ENCODE results near the gene NDUFS3.
A peak's percentile ranks its signal among the peaks of the same experiment; 100 is the strongest.

Gene NDUFS3

GRCh38 chr11:47603295-47603694, 24.4 kb downstream of the NDUFS3 start:
- TF ChIP-seq JUND (IDR thresholded peaks at IDR 0.05; ENCODE audit: low read depth): no peak
- in situ Hi-C loops (cut with HindIII; ENCODE audit: low pct_unique_long_range_greater_than_20kb, low sequenced_read_pairs): no loop called here
- DNase-seq (ENCODE audit: low read depth in 1 of 2, low spot score in 1 of 2): no peak

GRCh38 chr11:47605921-47606320, 27.0 kb downstream of the NDUFS3 start:
- no peak for DNase-seq (ENCODE audit: low read depth in 1 of 2, low spot score in 1 of 2)
- no peak for TF ChIP-seq JUND (IDR thresholded peaks at IDR 0.05; ENCODE audit: low read depth)
- in situ Hi-C loops (cut with HindIII; ENCODE audit: low pct_unique_long_range_greater_than_20kb, low sequenced_read_pairs): no loop called here

- in situ Hi-C loops (cut with HindIII; ENCODE audit: low pct_unique_long_range_greater_than_20kb, low sequenced_read_pairs): no loop called here
These were observed 27.9 kb downstream of the NDUFS3 start for GRCh38 chr11:47606731-47607130.

GRCh38 chr11:47607380-47607779, 28.5 kb downstream of the NDUFS3 start:
- TF ChIP-seq JUND (IDR thresholded peaks at IDR 0.05; ENCODE audit: low read depth): no peak
- in situ Hi-C loops (cut with HindIII; ENCODE audit: low pct_unique_long_range_greater_than_20kb, low sequenced_read_pairs): no loop called here
- no peak for DNase-seq (ENCODE audit: low read depth in 1 of 2, low spot score in 1 of 2)

More at GRCh38 chr11:47606731-47607130, 27.9 kb downstream of the NDUFS3 start:
- TF ChIP-seq JUND (IDR thresholded peaks at IDR 0.05; ENCODE audit: low read depth): no peak
- DNase-seq (ENCODE audit: low read depth in 1 of 2, low spot score in 1 of 2): no peak

- in situ Hi-C loops (cut with HindIII; ENCODE audit: low pct_unique_long_range_greater_than_20kb, low sequenced_read_pairs): no loop called here
- DNase-seq (ENCODE audit: low read depth in 1 of 2, low spot score in 1 of 2): no peak
- no peak for TF ChIP-seq JUND (IDR thresholded peaks at IDR 0.05; ENCODE audit: low read depth)
These were observed 30.8 kb downstream of the NDUFS3 start for GRCh38 chr11:47609675-47610074.

- DNase-seq (ENCODE audit: low read depth in 1 of 2, low spot score in 1 of 2): no peak
- TF ChIP-seq JUND (IDR thresholded peaks at IDR 0.05; ENCODE audit: low read depth): no peak
- in situ Hi-C loops (cut with HindIII; ENCODE audit: low pct_unique_long_range_greater_than_20kb, low sequenced_read_pairs): no loop called here
These were observed 32.5 kb downstream of the NDUFS3 start for GRCh38 chr11:47611348-47611794.

- in situ Hi-C loops (cut with HindIII; ENCODE audit: low pct_unique_long_range_greater_than_20kb, low sequenced_read_pairs): no loop called here
- no peak for DNase-seq (ENCODE audit: low read depth in 1 of 2, low spot score in 1 of 2)
- no peak for TF ChIP-seq JUND (IDR thresholded peaks at IDR 0.05; ENCODE audit: low read depth)
These were observed 36.4 kb downstream of the NDUFS3 start for GRCh38 chr11:47615249-47615648.

- peak in 1 of 2 experiments; percentile 78 for DNase-seq (ENCODE audit: low read depth in 1 of 2, low spot score in 1 of 2)
- no peak for TF ChIP-seq JUND (IDR thresholded peaks at IDR 0.05; ENCODE audit: low read depth)
- in situ Hi-C loops (cut with HindIII; ENCODE audit: low pct_unique_long_range_greater_than_20kb, low sequenced_read_pairs): no loop called here
These were observed 38.0 kb downstream of the NDUFS3 start for GRCh38 chr11:47616726-47617416.

- TF ChIP-seq JUND (IDR thresholded peaks at IDR 0.05; ENCODE audit: low read depth): no peak
- in situ Hi-C loops (cut with HindIII; ENCODE audit: low pct_unique_long_range_greater_than_20kb, low sequenced_read_pairs): no loop called here
- DNase-seq (ENCODE audit: low read depth in 1 of 2, low spot score in 1 of 2): no peak
These were observed 38.5 kb downstream of the NDUFS3 start for GRCh38 chr11:47617417-47617809.

- DNase-seq (ENCODE audit: low read depth in 1 of 2, low spot score in 1 of 2): no peak
- TF ChIP-seq JUND (IDR thresholded peaks at IDR 0.05; ENCODE audit: low read depth): no peak
- in situ Hi-C loops (cut with HindIII; ENCODE audit: low pct_unique_long_range_greater_than_20kb, low sequenced_read_pairs): no loop called here
These were observed 42.0 kb downstream of the NDUFS3 start for GRCh38 chr11:47620836-47621378.

- TF ChIP-seq JUND (IDR thresholded peaks at IDR 0.05; ENCODE audit: low read depth): no peak
- DNase-seq (ENCODE audit: low read depth in 1 of 2, low spot score in 1 of 2): no peak
- in situ Hi-C loops (cut with HindIII; ENCODE audit: low pct_unique_long_range_greater_than_20kb, low sequenced_read_pairs): no loop called here
These were observed 47.4 kb downstream of the NDUFS3 start for GRCh38 chr11:47626234-47626633.

GRCh38 chr11:47628026-47628425, 49.2 kb downstream of the NDUFS3 start:
- in situ Hi-C loops (cut with HindIII; ENCODE audit: low pct_unique_long_range_greater_than_20kb, low sequenced_read_pairs): no loop called here
- TF ChIP-seq JUND (IDR thresholded peaks at IDR 0.05; ENCODE audit: low read depth): no peak

GRCh38 chr11:47631473-47631872, 52.6 kb downstream of the NDUFS3 start:
- DNase-seq (ENCODE audit: low read depth in 1 of 2, low spot score in 1 of 2): no peak
- in situ Hi-C loops (cut with HindIII; ENCODE audit: low pct_unique_long_range_greater_than_20kb, low sequenced_read_pairs): no loop called here
- no peak for TF ChIP-seq JUND (IDR thresholded peaks at IDR 0.05; ENCODE audit: low read depth)

More at GRCh38 chr11:47628026-47628425, 49.2 kb downstream of the NDUFS3 start:
- DNase-seq (ENCODE audit: low read depth in 1 of 2, low spot score in 1 of 2): no peak
